ACHN (cell line): ENCODE results near the gene LDLRAP1.

Experiments used
- DNase-seq: peaks from one replicate; pipeline ENCODE4 v3.0.0-alpha.2; 2015
- in situ Hi-C: cut with HindIII; loops from 2 replicates; pipeline ENCODE4 v1.10.0; 2017; ENCODE audit warnings: low sequenced_read_pairs, low pct_ligation_motif_present, low pct_unique_long_range_greater_than_20kb

LDLRAP1 gene

GRCh38 chr1:25555753-25556092, 12.3 kb downstream of the LDLRAP1 start:
- no peak for DNase-seq
- in situ Hi-C loops: no loop called here

GRCh38 chr1:25556132-25556670, 12.8 kb downstream of the LDLRAP1 start:
- in situ Hi-C loops: no loop called here
- DNase-seq: no peak

GRCh38 chr1:25556791-25557476, 13.5 kb downstream of the LDLRAP1 start:
- in situ Hi-C loops: no loop called here
- peak; percentile 29 for DNase-seq

- DNase-seq: no peak
- in situ Hi-C loops: no loop called here
These were observed 14.1 kb downstream of the LDLRAP1 start for GRCh38 chr1:25557543-25557942.

GRCh38 chr1:25559031-25559430, 15.6 kb downstream of the LDLRAP1 start:
- in situ Hi-C loops: no loop called here
- no peak for DNase-seq

GRCh38 chr1:25560001-25560400, 16.6 kb downstream of the LDLRAP1 start:
- DNase-seq: no peak
- in situ Hi-C loops: no loop called here

- DNase-seq: no peak
- in situ Hi-C loops: no loop called here
These were observed 17.4 kb downstream of the LDLRAP1 start for GRCh38 chr1:25560788-25561187.

- in situ Hi-C loops: no loop called here
- no peak for DNase-seq
These were observed 18.2 kb downstream of the LDLRAP1 start for GRCh38 chr1:25561421-25562100.

- in situ Hi-C loops: no loop called here
- DNase-seq: no peak
These were observed 18.9 kb downstream of the LDLRAP1 start for GRCh38 chr1:25562101-25562927.

- DNase-seq: no peak
- in situ Hi-C loops: no loop called here
These were observed 19.5 kb downstream of the LDLRAP1 start for GRCh38 chr1:25562928-25563283.

GRCh38 chr1:25563330-25564215, 20.2 kb downstream of the LDLRAP1 start:
- in situ Hi-C loops: no loop called here
- no peak for DNase-seq

- in situ Hi-C loops: no loop called here
- DNase-seq: no peak
These were observed 21.6 kb downstream of the LDLRAP1 start for GRCh38 chr1:25564777-25565574.

GRCh38 chr1:25565626-25566025, 22.2 kb downstream of the LDLRAP1 start:
- no peak for DNase-seq

GRCh38 chr1:25566176-25566729, 22.8 kb downstream of the LDLRAP1 start:
- in situ Hi-C loops: no loop called here
- no peak for DNase-seq

More at GRCh38 chr1:25565626-25566025, 22.2 kb downstream of the LDLRAP1 start:
- in situ Hi-C loops: no loop called here

- DNase-seq: no peak
- in situ Hi-C loops: no loop called here
These were observed 23.4 kb downstream of the LDLRAP1 start for GRCh38 chr1:25566730-25567341.

GRCh38 chr1:25567710-25568089, 24.3 kb downstream of the LDLRAP1 start:
- DNase-seq: no peak
- in situ Hi-C loops: no loop called here
